ENCODE results near the gene UBE2E2.
A peak's percentile ranks its signal among the peaks of the same experiment; 100 is the strongest.

UBE2E2 gene

GRCh38 chr3:23217872-23218554, 14.9 kb downstream of the UBE2E2 start:
- H3K27ac ChIP-seq (ENCODE audit: low read depth, low read length), result no peak overlapping the region
- peaks cover 50% of the 10 kb centered on the region for H3K79me2 ChIP-seq (ENCODE audit: control insufficient read depth, low read length)
- H3K9me2 ChIP-seq (replicated peaks; ENCODE audit: control insufficient read depth, low read length), result no peaks in the 10 kb centered on the region
- no peaks in the 10 kb centered on the region for H3K27me3 ChIP-seq (ENCODE audit: control insufficient read depth, low read length)
- H3K36me3 ChIP-seq (ENCODE audit: control insufficient read depth, low read length), result no peaks in the 10 kb centered on the region
- H3K9me3 ChIP-seq (ENCODE audit: control insufficient read depth, insufficient read depth, low read length), result no peaks in the 10 kb centered on the region
- no peak overlapping the region for H3K4me3 ChIP-seq (ENCODE audit: low read length)
- H3K4me1 ChIP-seq (ENCODE audit: control insufficient read depth, low read length), result peaks cover 54% of the 10 kb centered on the region
- H3K4me2 ChIP-seq (ENCODE audit: low read length), result peak overlapping the region; percentile 12
- peaks cover 3% of the 10 kb centered on the region; the same call in 1 of the 2 replicates for H3F3A ChIP-seq (ENCODE audit: control insufficient read depth, insufficient read depth)
- no peak for TF ChIP-seq EZH2phosphoT487 (IDR thresholded peaks at IDR 0.05; ENCODE audit: borderline replicate concordance, low read length)
- no peaks in the 10 kb centered on the region for H4K20me1 ChIP-seq (ENCODE audit: control insufficient read depth, insufficient read depth, low read depth, low read length)

GRCh38 chr3:23219117-23219516, 16.0 kb downstream of the UBE2E2 start:
- Histone ChIP-seq H3K4me1 (ENCODE audit: control insufficient read depth, low read length) (peaks cover 54% of the 10 kb centered on the region), H3K27ac (ENCODE audit: low read depth, low read length) (peak overlapping the region; percentile 14; the same call in 1 of the 2 replicates), H3K79me2 (ENCODE audit: control insufficient read depth, low read length) (peaks cover 50% of the 10 kb centered on the region), H3F3A (ENCODE audit: control insufficient read depth, insufficient read depth) (peaks cover 3% of the 10 kb centered on the region; the same call in 1 of the 2 replicates), H3K4me3 (ENCODE audit: low read length) (peak overlapping the region; percentile 30), H3K9me3 (ENCODE audit: control insufficient read depth, insufficient read depth, low read length) (no peaks in the 10 kb centered on the region), H3K4me2 (ENCODE audit: low read length) (peak overlapping the region; percentile 48), H3K36me3 (ENCODE audit: control insufficient read depth, low read length) (no peaks in the 10 kb centered on the region), H3K27me3 (ENCODE audit: control insufficient read depth, low read length) (no peaks in the 10 kb centered on the region), H4K20me1 (ENCODE audit: control insufficient read depth, insufficient read depth, low read depth, low read length) (no peaks in the 10 kb centered on the region), H3K9me2 (replicated peaks; ENCODE audit: control insufficient read depth, low read length) (no peaks in the 10 kb centered on the region)
- TF ChIP-seq EZH2phosphoT487 (IDR thresholded peaks at IDR 0.05; ENCODE audit: borderline replicate concordance, low read length) (no peak), CTCF (IDR thresholded peaks at IDR 0.05; ENCODE audit: low read depth, low read length, poor library complexity, severe bottlenecking) (no peak)

GRCh38 chr3:23219552-23219951, 16.4 kb downstream of the UBE2E2 start:
- peak overlapping the region; percentile 14; the same call in 1 of the 2 replicates for H3K27ac ChIP-seq (ENCODE audit: low read depth, low read length)

More at GRCh38 chr3:23219552-23219951, 16.4 kb downstream of the UBE2E2 start:
- Histone ChIP-seq H3K79me2 (ENCODE audit: control insufficient read depth, low read length) (peaks cover 52% of the 10 kb centered on the region), H3K4me1 (ENCODE audit: control insufficient read depth, low read length) (peaks cover 54% of the 10 kb centered on the region), H4K20me1 (ENCODE audit: control insufficient read depth, insufficient read depth, low read depth, low read length) (no peaks in the 10 kb centered on the region), H3F3A (ENCODE audit: control insufficient read depth, insufficient read depth) (peaks cover 3% of the 10 kb centered on the region; the same call in 1 of the 2 replicates), H3K36me3 (ENCODE audit: control insufficient read depth, low read length) (no peaks in the 10 kb centered on the region), H3K9me2 (replicated peaks; ENCODE audit: control insufficient read depth, low read length) (no peaks in the 10 kb centered on the region), H3K4me2 (ENCODE audit: low read length) (peak overlapping the region; percentile 48), H3K27me3 (ENCODE audit: control insufficient read depth, low read length) (no peaks in the 10 kb centered on the region), H3K4me3 (ENCODE audit: low read length) (peak overlapping the region; percentile 30), H3K9me3 (ENCODE audit: control insufficient read depth, insufficient read depth, low read length) (no peaks in the 10 kb centered on the region; the same call in 1 of the 2 replicates)
- TF ChIP-seq EZH2phosphoT487 (IDR thresholded peaks at IDR 0.05; ENCODE audit: borderline replicate concordance, low read length), result no peak
- TF ChIP-seq CTCF (IDR thresholded peaks at IDR 0.05; ENCODE audit: low read depth, low read length, poor library complexity, severe bottlenecking), result no peak
